ENCODE measurements around the gene IFITM5. TPM values are rescaled to one million over a fixed set of nuclear protein-coding genes. Genes with fewer than 3 reads are reported as not detected.
A peak's percentile ranks its signal among the peaks of the same experiment; 100 is the strongest.

The IFITM5 gene
- total RNA-seq (2012; rRNA removed) (not detected in 2 replicates), polyA plus RNA-seq (2012; rRNA removed) (not detected in 2 replicates), Bru-seq, nascent RNA (not detected), BruChase-seq, experiment 1, labeled RNA remaining after a 6-hour chase (not detected), BruChase-seq, experiment 2, labeled RNA remaining after a 2-hour chase (not detected)
- not detected in 2 replicates for polyA plus RNA-seq (2012; cell fraction: cytosol; rRNA removed)
- not detected in 2 replicates for polyA plus RNA-seq (2012; cell fraction: nucleus; rRNA removed; ENCODE audit: low replicate concordance)
- long read RNA-seq, result 0 reads

DNA sequence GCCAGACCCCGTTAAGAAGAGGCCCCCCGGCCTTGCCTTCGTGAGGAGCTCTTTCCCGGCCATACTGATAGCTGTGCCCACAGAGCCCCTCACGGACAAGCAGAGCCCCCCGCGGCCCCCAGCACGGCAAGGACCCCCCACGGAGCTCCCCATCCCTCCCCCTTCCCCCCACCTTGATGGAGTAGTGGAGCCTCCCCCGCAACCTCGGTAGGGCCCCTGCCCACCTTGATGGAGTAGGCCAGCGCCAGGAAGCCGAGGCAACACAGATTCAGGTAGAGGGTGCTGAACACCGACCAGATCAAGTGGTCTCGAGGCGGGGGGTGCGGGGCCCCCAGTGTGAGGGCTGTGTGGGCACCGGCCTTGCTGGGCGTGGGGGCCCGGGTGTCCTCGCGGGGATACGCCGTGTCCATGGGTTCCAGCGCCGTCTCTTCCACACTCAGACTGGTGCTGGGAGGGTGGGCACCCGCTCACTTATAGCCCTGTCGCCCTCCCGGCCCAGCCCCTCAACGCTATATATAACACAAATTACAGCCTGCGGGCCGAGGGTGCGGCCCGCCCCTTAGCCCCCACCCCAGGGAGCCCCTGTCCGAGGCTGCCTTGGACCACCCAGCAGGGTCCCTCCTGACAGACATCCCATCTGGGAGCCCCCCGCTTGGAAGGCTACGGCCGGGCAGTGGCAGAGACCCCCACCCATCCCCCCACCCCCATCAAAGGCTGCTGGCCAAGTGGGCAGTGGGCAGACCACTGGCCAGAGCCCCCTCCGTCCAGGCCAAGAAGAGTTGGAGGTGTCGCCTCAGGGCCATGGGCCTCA is at the start of gene IFITM5:
TSS of gene IFITM5 (minus strand) at position 446 of the 811 bp plus-strand sequence. CDS start at position 410, 36 bp downstream.
- in situ Hi-C loops (cut with MboI; ENCODE audit: low sequenced_read_pairs) (no loop called here), intact Hi-C loops (cut with micrococcal nuclease) (no loop called here), dilution Hi-C loops (cut with HindIII; ENCODE audit: low sequenced_read_pairs, unreplicated experiment) (no loop called here)
- Histone ChIP-seq H3K4me2 (ENCODE audit: low read depth, low read length) (peak within 1 kb of the TSS; percentile 8; the same call in 1 of the 2 replicates), H2BK120ac (ENCODE audit: low read depth, low read length) (no peak within 1 kb of the TSS), H3K4me3 (ENCODE audit: insufficient read depth, low read depth, low read length) (no peak within 1 kb of the TSS), H3K9ac (ENCODE audit: low read depth, low read length) (no peak within 1 kb of the TSS), H3K56ac (ENCODE audit: extremely low read depth, insufficient read depth, low read length) (no peak within 1 kb of the TSS), H3K9me3 (ENCODE audit: control insufficient read depth, insufficient read depth, low read length) (no peaks in the 10 kb centered on the region), H2AK9ac (replicated peaks; ENCODE audit: low read depth, low read length, poor library complexity) (no peak within 1 kb of the TSS), H2AFZ (replicated peaks; ENCODE audit: low read length, poor library complexity) (no peak within 1 kb of the TSS), H3K36me3 (ENCODE audit: control insufficient read depth, insufficient read depth, low read length) (peaks cover 4% of the 10 kb centered on the region; the same call in 1 of the 2 replicates), H4K8ac (ENCODE audit: low read depth in 2 of 2, low read length in 2 of 2) (no peak within 1 kb of the TSS), H3K18ac (ENCODE audit: low read depth, low read length) (no peak within 1 kb of the TSS), H3K4ac (ENCODE audit: low read depth, low read length) (no peak within 1 kb of the TSS), H2BK5ac (ENCODE audit: low read depth, low read length, poor library complexity, severe bottlenecking) (no peak within 1 kb of the TSS), H3K9me1 (ENCODE audit: insufficient read depth, low read length) (no peaks in the 10 kb centered on the region), H3K4me1 (ENCODE audit: control insufficient read depth, insufficient read depth, low read length) (no peaks in the 10 kb centered on the region; the same call in 1 of the 2 replicates), H3K27me3 (ENCODE audit: control insufficient read depth, insufficient read depth, low read length) (peaks cover 8% of the 10 kb centered on the region), H4K91ac (ENCODE audit: insufficient read depth, low read depth, low read length) (no peak within 1 kb of the TSS), H4K20me1 (ENCODE audit: insufficient read depth, low read length) (no peaks in the 10 kb centered on the region), H3K23ac (ENCODE audit: low read depth, low read length) (0 out of 2 replicates have a peak within 1 kb of the TSS, but pooled peaks have one; percentile 16), H2BK20ac (ENCODE audit: low read depth, low read length) (no peak within 1 kb of the TSS), H4K5ac (ENCODE audit: low read depth, low read length) (no peak within 1 kb of the TSS), H2AK5ac (ENCODE audit: low read depth, low read length) (no peak within 1 kb of the TSS; the same call in 1 of the 2 replicates), H3K14ac (replicated peaks; ENCODE audit: low read depth, low read length) (no peak within 1 kb of the TSS), H3K79me1 (ENCODE audit: low read depth in 1 of 2, low read length in 2 of 2) (no peaks in the 10 kb centered on the region), H3K27ac (ENCODE audit: insufficient read depth, low read length) (no peak within 1 kb of the TSS), H2BK15ac (ENCODE audit: low read depth, low read length) (no peak within 1 kb of the TSS)
- no TSS peak for BruUV-seq (replicated peaks)
- ATAC-seq (ENCODE audit: low read depth), result no peak
- ChIA-PET CTCF (no interaction called here), POLR2A (ENCODE audit: unreplicated experiment) (no interaction called here)
- TF ChIP-seq CHD1 (IDR thresholded peaks at IDR 0.05; ENCODE audit: low read depth, low read length), result no peak
- 87% methylated on average over 19 of the region's 40 CpGs; no CpG with 5 or more reads in 1 of the 2 experiments for WGBS, 2 experiments (ENCODE audit: extremely low coverage in 2 of 2, insufficient read length in 1 of 2)
- no peak for DNase-seq
